HCT116 (cell line): ENCODE results near the gene GLI3. TPM values are rescaled to one million over a fixed set of nuclear protein-coding genes. Genes with fewer than 3 reads are reported as not detected.

ENCODE experiments used
- ATAC-seq: fragments of 200-7000 bp; cut with Tn5 transposase; 2 replicates; pipeline ENCODE4 v1.9.1; 2020; ENCODE audit warnings: mild to moderate bottlenecking, moderate library complexity
- BruUV-seq: library from RNA; stranded (reverse); fragments of 400-500 nt; replicated peaks from 2 replicates; lab custom pipeline; 2021; lab: Mats Ljungman, UMichigan
- CTCF ChIA-PET: fragments of 300-600 bp; sonication (Branson Sonifier 250); formaldehyde crosslinking; loops from one replicate; lab custom pipeline; 2021; ENCODE audit warnings: antibody characterized with exemption; lab: Charles Lee
- POLR2A ChIA-PET: fragments of 300-600, 350-600 bp; sonication (Branson Sonifier 250); formaldehyde crosslinking; loops from one replicate; lab custom pipeline; 2021; ENCODE audit warnings: antibody characterized with exemption; lab: Charles Lee
- RAD21 ChIA-PET, 2 experiments: fragments of 300-600 bp; sonication (Branson Sonifier 250); formaldehyde crosslinking; loops; one replicate each; lab custom pipeline; 2023; ENCODE audit warnings: low total read pairs in 2 of 2; ENCODE audit not compliant: uncharacterized antibody in 2 of 2, unreplicated experiment in 2 of 2, low non-redundant PET in 1 of 2; lab: Charles Lee
- DNase-seq: peaks from one replicate; pipeline ENCODE4 v3.0.0-alpha.2; 2010; ENCODE audit warnings: low read depth, low spot score
- H2AFZ ChIP-seq: fragments of 200-600 bp; shearing (Covaris generic), sonication (generic); 2 replicates; pipeline ENCODE4 v1.6.1; 2017; ENCODE audit warnings: low read depth, mixed run types, mixed read lengths, antibody characterized with exemption, low read length; ENCODE audit not compliant: poor library complexity, severe bottlenecking
- H3K27ac ChIP-seq: 2 replicates; pipeline ENCODE4 v1.5.1; 2012; ENCODE audit warnings: low read depth, low read length
- H3K27me3 ChIP-seq: fragments of 200-600 bp; sonication (generic); 2 replicates; pipeline ENCODE4 v1.6.1; 2016; ENCODE audit warnings: mixed run types, low read length, mixed read lengths; ENCODE audit not compliant: insufficient read depth
- H3K36me3 ChIP-seq, 2 experiments: fragments of 200-500 bp in 1 of 2; fragments of 200-600 bp in 1 of 2; sonication (Bioruptor generic) in 1 of 2; sonication (generic) in 1 of 2; 2 replicates each; pipeline versions ENCODE4 v1.5.1 to v1.6.1; 2014 to 2016; ENCODE audit warnings: low read length in 2 of 2, inconsistent platforms in 1 of 2, mixed read lengths in 1 of 2, mixed run types in 1 of 2; ENCODE audit not compliant: insufficient read depth in 2 of 2, control insufficient read depth in 1 of 2
- H3K4me1 ChIP-seq, 2 experiments: fragments of 200-600 bp in 1 of 2; sonication (generic) in 1 of 2; 2 replicates each; pipeline versions ENCODE4 v1.5.1 to v1.6.1; 2012 to 2017; ENCODE audit warnings: low read length in 2 of 2, inconsistent platforms in 1 of 2, mild to moderate bottlenecking in 1 of 2, mixed read lengths in 1 of 2, mixed run types in 1 of 2, moderate library complexity in 1 of 2; ENCODE audit not compliant: insufficient read depth in 2 of 2, control insufficient read depth in 1 of 2
- H3K4me2 ChIP-seq: fragments of 200-600 bp; sonication (generic); 2 replicates; pipeline ENCODE4 v1.6.1; 2017; ENCODE audit warnings: mixed run types, low read length, mixed read lengths
- H3K4me3 ChIP-seq, 2 experiments: fragments of 200-600 bp in 1 of 2; sonication (generic) in 1 of 2; replicated peaks in 1 of 2; 2 replicates each; pipeline ENCODE4 v1.5.1; 2011 to 2016; ENCODE audit warnings: low read length in 2 of 2, control low read depth in 1 of 2, low read depth in 1 of 2, mild to moderate bottlenecking in 1 of 2, mixed read lengths in 1 of 2, mixed run types in 1 of 2
- H3K79me2 ChIP-seq: fragments of 200-600 bp; sonication (generic); 2 replicates; pipeline ENCODE4 v1.6.1; 2017; ENCODE audit warnings: mild to moderate bottlenecking, mixed run types, low read length, moderate library complexity, mixed read lengths; ENCODE audit not compliant: insufficient read depth
- H3K9ac ChIP-seq: fragments of 200-600 bp; sonication (generic); 2 replicates; pipeline ENCODE4 v1.6.1; 2016; ENCODE audit warnings: low read length, mixed read lengths
- H3K9me2 ChIP-seq: fragments of 200-600 bp; sonication (generic), shearing (Covaris generic); 2 replicates; pipeline ENCODE4 v1.6.1; 2017; ENCODE audit warnings: mixed run types, mild to moderate bottlenecking, moderate library complexity; ENCODE audit not compliant: insufficient read depth
- H3K9me3 ChIP-seq, 2 experiments: fragments of 200-500 bp in 1 of 2; fragments of 200-600 bp in 1 of 2; sonication (Bioruptor generic) in 1 of 2; sonication (generic) in 1 of 2; 2 replicates each; pipeline ENCODE4 v1.6.1; 2014 to 2017; ENCODE audit warnings: low read length in 2 of 2, mixed read lengths in 2 of 2, inconsistent platforms in 1 of 2, low read depth in 1 of 2, mild to moderate bottlenecking in 1 of 2, mixed run types in 1 of 2, moderate library complexity in 1 of 2; ENCODE audit not compliant: control insufficient read depth in 1 of 2, insufficient read depth in 1 of 2
- H4K20me1 ChIP-seq: fragments of 200-600 bp; sonication (generic), shearing (Covaris generic); 2 replicates; pipeline ENCODE4 v1.6.1; 2017; ENCODE audit warnings: mixed run types, mild to moderate bottlenecking, moderate library complexity; ENCODE audit not compliant: insufficient read depth
- JUND ChIP-seq: IDR thresholded peaks from 2 replicates; pipeline ENCODE4 v1.6.1; 2012
- TCF7L2 ChIP-seq: IDR thresholded peaks from 2 replicates; pipeline ENCODE4 v1.7.0; 2011; ENCODE audit warnings: borderline replicate concordance, inconsistent platforms; ENCODE audit not compliant: insufficient read depth, insufficient read length; ENCODE audit errors: extremely low read depth
- intact Hi-C: fragments of 100-400 bp; cut with micrococcal nuclease; formaldehyde crosslinking; loops from 2 replicates; pipeline ENCODE4 v1.10.0; 2022
- total RNA-seq: library from RNA; stranded (reverse); gene quantifications from one replicate; pipeline ENCODE4 v1.2.1, GENCODE V29; 2021; ENCODE audit not compliant: unreplicated experiment
- TF ChIP-seq, protein P1 (sequence below), 3 experiments: fragments of 200-600 bp in 1 of 3; sonication (generic) in 1 of 3; IDR thresholded peaks in 2 of 3; conservative IDR thresholded peaks in 1 of 3; 2 replicates each; pipeline ENCODE4 v1.5.1; 2012 to 2017; ENCODE audit warnings: low read depth in 2 of 3, low read length in 2 of 3, antibody characterized with exemption in 1 of 3, borderline replicate concordance in 1 of 3, control low read depth in 1 of 3, mild to moderate bottlenecking in 1 of 3, mixed read lengths in 1 of 3, mixed run types in 1 of 3, moderate library complexity in 1 of 3; ENCODE audit not compliant: insufficient read depth in 1 of 3

The GLI3 gene
- total RNA-seq, 1 experiment from 2014 or later, result 0.07 TPM

GRCh38 chr7:42115795-42116194, 121.2 kb downstream of the GLI3 start:
- no TSS peak for BruUV-seq
- RAD21 ChIA-PET, result no interaction called here
- POLR2A ChIA-PET, result no interaction called here

GRCh38 chr7:42110333-42110732, 126.7 kb downstream of the GLI3 start:
- intact Hi-C loops, result no loop called here
- TF ChIP-seq, protein P1, sequence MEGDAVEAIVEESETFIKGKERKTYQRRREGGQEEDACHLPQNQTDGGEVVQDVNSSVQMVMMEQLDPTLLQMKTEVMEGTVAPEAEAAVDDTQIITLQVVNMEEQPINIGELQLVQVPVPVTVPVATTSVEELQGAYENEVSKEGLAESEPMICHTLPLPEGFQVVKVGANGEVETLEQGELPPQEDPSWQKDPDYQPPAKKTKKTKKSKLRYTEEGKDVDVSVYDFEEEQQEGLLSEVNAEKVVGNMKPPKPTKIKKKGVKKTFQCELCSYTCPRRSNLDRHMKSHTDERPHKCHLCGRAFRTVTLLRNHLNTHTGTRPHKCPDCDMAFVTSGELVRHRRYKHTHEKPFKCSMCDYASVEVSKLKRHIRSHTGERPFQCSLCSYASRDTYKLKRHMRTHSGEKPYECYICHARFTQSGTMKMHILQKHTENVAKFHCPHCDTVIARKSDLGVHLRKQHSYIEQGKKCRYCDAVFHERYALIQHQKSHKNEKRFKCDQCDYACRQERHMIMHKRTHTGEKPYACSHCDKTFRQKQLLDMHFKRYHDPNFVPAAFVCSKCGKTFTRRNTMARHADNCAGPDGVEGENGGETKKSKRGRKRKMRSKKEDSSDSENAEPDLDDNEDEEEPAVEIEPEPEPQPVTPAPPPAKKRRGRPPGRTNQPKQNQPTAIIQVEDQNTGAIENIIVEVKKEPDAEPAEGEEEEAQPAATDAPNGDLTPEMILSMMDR (IDR thresholded peaks at IDR 0.05 in 2 of 3, conservative IDR thresholded peaks at IDR 0.05 in 1 of 3; ENCODE audit: borderline replicate concordance in 1 of 3, insufficient read depth in 1 of 3, low read depth in 2 of 3, low read length in 2 of 3), result no peak

More at GRCh38 chr7:42115795-42116194, 121.2 kb downstream of the GLI3 start:
- Histone ChIP-seq H3K4me1 (no peaks in the 10 kb centered on the region), H3K9ac (no peak overlapping the region), H2AFZ (no peak overlapping the region), H3K27me3 (peaks cover 10% of the 10 kb centered on the region; the same call in 1 of the 2 replicates), H3K36me3 (no peaks in the 10 kb centered on the region), H3K79me2 (no peaks in the 10 kb centered on the region), H3K9me3 (no peaks in the 10 kb centered on the region), H3K27ac (no peak overlapping the region), H3K4me2 (no peak overlapping the region), H4K20me1 (no peaks in the 10 kb centered on the region), H3K4me3 (no peak overlapping the region), H3K9me2 (no peaks in the 10 kb centered on the region)
- no peak for DNase-seq
- ATAC-seq, result no peak
- CTCF ChIA-PET, result no interaction called here
- TF ChIP-seq JUND (no peak), TCF7L2 (no peak)
- intact Hi-C loops, result no loop called here

More at GRCh38 chr7:42110333-42110732, 126.7 kb downstream of the GLI3 start:
- ATAC-seq (no peak), DNase-seq (no peak)
- POLR2A ChIA-PET, result no interaction called here
- RAD21 ChIA-PET, result no interaction called here
- no peak overlapping the region for H3K9ac ChIP-seq
- H2AFZ ChIP-seq, result no peak overlapping the region
- no peaks in the 10 kb centered on the region for H3K4me1 ChIP-seq
- peaks cover 8% of the 10 kb centered on the region; the same call in 1 of the 2 replicates for H3K27me3 ChIP-seq
- BruUV-seq, result no TSS peak
- H3K4me3 ChIP-seq, result no peak overlapping the region
- no peak overlapping the region for H3K4me2 ChIP-seq
- CTCF ChIA-PET, result no interaction called here
- no peaks in the 10 kb centered on the region for H3K9me2 ChIP-seq
- H4K20me1 ChIP-seq, result no peaks in the 10 kb centered on the region
- H3K9me3 ChIP-seq, result no peaks in the 10 kb centered on the region
- no peak overlapping the region for H3K27ac ChIP-seq
- no peaks in the 10 kb centered on the region for H3K36me3 ChIP-seq
- no peaks in the 10 kb centered on the region for H3K79me2 ChIP-seq
